Neural cell (in vitro differentiated cells): Measurements from ENCODE around the gene KREMEN1. TPM values are rescaled to one million over a fixed set of nuclear protein-coding genes. Genes with fewer than 3 reads are reported as not detected.

Experiments used
- H2AFZ ChIP-seq: fragments of 200-600, 300-800 bp; sonication (generic), shearing (Covaris generic); 2 replicates; pipeline ENCODE4 v1.6.0; 2014; ENCODE audit warnings: low read depth, mild to moderate bottlenecking, antibody characterized with exemption, low read length, moderate library complexity
- H3F3A ChIP-seq: fragments of 200-600 bp; shearing (Covaris generic); 2 replicates; pipeline ENCODE4 v1.6.1; 2016; ENCODE audit warnings: mild to moderate bottlenecking, moderate library complexity, mixed read lengths, antibody characterized with exemption, low read length; ENCODE audit not compliant: insufficient read depth, poor library complexity, severe bottlenecking
- H3K27ac ChIP-seq: fragments of 200-600, 300-800 bp; sonication (generic), shearing (Covaris generic); 2 replicates; pipeline ENCODE4 v1.5.1; 2014; ENCODE audit warnings: mild to moderate bottlenecking, low read length, moderate library complexity
- H3K27me3 ChIP-seq: fragments of 300-800, 200-600 bp; sonication (generic), shearing (Covaris generic); 2 replicates; pipeline ENCODE4 v1.6.0; 2014; ENCODE audit warnings: mild to moderate bottlenecking, low read depth, low read length, moderate library complexity; ENCODE audit not compliant: insufficient read depth
- H3K36me3 ChIP-seq: fragments of 300-800, 200-600 bp; sonication (generic), shearing (Covaris generic); 2 replicates; pipeline ENCODE4 v1.5.1; 2014; ENCODE audit warnings: mild to moderate bottlenecking, antibody characterized with exemption, low read length, moderate library complexity; ENCODE audit not compliant: insufficient read depth
- H3K4me2 ChIP-seq: fragments of 300-800, 200-600 bp; sonication (generic), shearing (Covaris generic); 2 replicates; pipeline ENCODE4 v1.6.0; 2014; ENCODE audit warnings: mild to moderate bottlenecking, low read length
- H3K4me3 ChIP-seq: fragments of 300-800, 200-600 bp; sonication (generic), shearing (Covaris generic); 2 replicates; pipeline ENCODE4 v1.5.1; 2014; ENCODE audit warnings: mild to moderate bottlenecking, low read length, moderate library complexity
- H3K79me2 ChIP-seq: fragments of 200-600 bp; shearing (Covaris generic); replicated peaks from 2 replicates; pipeline ENCODE4 v1.6.0; 2014; ENCODE audit warnings: mild to moderate bottlenecking, low read length, moderate library complexity; ENCODE audit not compliant: insufficient read depth
- H3K9ac ChIP-seq: fragments of 300-800, 200-600 bp; sonication (generic), shearing (Covaris generic); 2 replicates; pipeline ENCODE4 v1.6.1; 2016; ENCODE audit warnings: mild to moderate bottlenecking, low read length, mixed read lengths
- H3K9me2 ChIP-seq: fragments of 200-600 bp; shearing (Covaris generic); 2 replicates; pipeline ENCODE4 v1.6.1; 2016; ENCODE audit warnings: mild to moderate bottlenecking, low read length, mixed read lengths; ENCODE audit not compliant: insufficient read depth
- H3K9me3 ChIP-seq: fragments of 200-600, 300-800 bp; sonication (generic), shearing (Covaris generic); 2 replicates; pipeline ENCODE4 v1.6.1; 2016; ENCODE audit warnings: mild to moderate bottlenecking, mixed run types, low read length, moderate library complexity, mixed read lengths
- H4K20me1 ChIP-seq: fragments of 200-600 bp; shearing (Covaris generic); 2 replicates; pipeline ENCODE4 v1.6.1; 2016; ENCODE audit warnings: mild to moderate bottlenecking, mixed run types; ENCODE audit not compliant: insufficient read depth
- CTCF ChIP-seq: fragments of 450-650 bp; IDR thresholded peaks from 2 replicates; pipeline ENCODE4 v1.5.1; 2014; ENCODE audit warnings: antibody characterized with exemption, mild to moderate bottlenecking, moderate library complexity; ENCODE audit not compliant: poor library complexity, severe bottlenecking
- EP300 ChIP-seq: fragments of 450-650 bp; conservative IDR thresholded peaks from 2 replicates; pipeline ENCODE4 v1.6.1; 2014; ENCODE audit warnings: antibody characterized with exemption, mild to moderate bottlenecking, moderate library complexity; ENCODE audit not compliant: poor library complexity, severe bottlenecking
- EZH2 ChIP-seq: fragments of 200-600, 300-800 bp; shearing (Covaris generic), sonication (generic); IDR thresholded peaks from 2 replicates; pipeline ENCODE4 v1.6.1; 2014; ENCODE audit warnings: antibody characterized with exemption, low read length, borderline replicate concordance, mild to moderate bottlenecking; ENCODE audit not compliant: insufficient read depth, poor library complexity, severe bottlenecking
- MXI1 ChIP-seq: fragments of 450-650 bp; conservative IDR thresholded peaks from 2 replicates; pipeline ENCODE4 v1.6.1; 2014; ENCODE audit warnings: antibody characterized with exemption, mild to moderate bottlenecking; ENCODE audit not compliant: poor library complexity, severe bottlenecking
- POLR2AphosphoS5 ChIP-seq: IDR thresholded peaks from 2 replicates; pipeline ENCODE4 v1.6.1; 2012
- RAD21 ChIP-seq: fragments of 450-650 bp; conservative IDR thresholded peaks from 2 replicates; pipeline ENCODE4 v1.6.1; 2014; ENCODE audit warnings: antibody characterized with exemption, mild to moderate bottlenecking, moderate library complexity
- SMC3 ChIP-seq: fragments of 450-650 bp; conservative IDR thresholded peaks from 2 replicates; pipeline ENCODE4 v1.6.1; 2014; ENCODE audit warnings: antibody characterized with exemption, mild to moderate bottlenecking, moderate library complexity; ENCODE audit not compliant: poor library complexity
- TAF1 ChIP-seq: IDR thresholded peaks from 2 replicates; pipeline ENCODE4 v1.6.1; 2012; ENCODE audit warnings: low read depth
- polyA plus RNA-seq: library from polyadenylated mRNA; depleted of rRNA; stranded (reverse); fragments of >200 nt; gene quantifications from 2 replicates; pipeline ENCODE4 v1.2.3, GENCODE V29; 2014
- TF ChIP-seq, protein P1 (sequence below): IDR thresholded peaks from 2 replicates; pipeline ENCODE4 v1.6.1; 2012; ENCODE audit warnings: borderline replicate concordance

KREMEN1 gene
- polyA plus RNA-seq, 1 donor from 2014 or later, result 3.3 TPM

GRCh38 chr22:29043906-29044575 lies 28.8 kb upstream of the KREMEN1 start:
- H3K36me3 ChIP-seq, result no peaks in the 10 kb centered on the region

DNA sequence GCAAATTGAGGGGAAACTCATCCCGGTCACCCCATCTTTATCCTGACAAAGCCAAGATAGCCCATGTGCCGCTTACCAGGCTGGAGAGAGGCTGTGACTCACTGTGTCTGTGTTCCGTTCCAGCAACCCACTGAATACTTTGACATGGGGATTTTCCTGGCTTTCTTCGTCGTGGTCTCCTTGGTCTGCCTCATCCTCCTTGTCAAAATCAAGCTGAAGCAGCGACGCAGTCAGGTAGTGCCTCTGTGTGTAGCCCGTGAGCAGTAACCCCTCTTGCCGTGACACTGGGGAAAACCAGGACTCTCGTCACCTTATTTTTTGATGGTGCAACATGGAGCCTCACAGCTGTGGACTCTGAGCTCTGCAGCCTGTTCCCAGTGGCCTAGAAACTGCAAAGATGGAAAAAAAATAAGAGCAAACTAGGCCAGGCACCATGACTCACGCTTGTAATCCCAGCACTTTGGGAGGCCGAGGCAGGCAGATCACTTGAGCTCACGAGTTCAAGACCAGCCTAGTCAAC lies 28.1 kb upstream of the KREMEN1 start:
- Histone ChIP-seq H2AFZ (no peak overlapping the region), H3K9me3 (no peaks in the 10 kb centered on the region), H3K4me2 (no peak overlapping the region), H3K4me3 (no peak overlapping the region), H3K36me3 (no peaks in the 10 kb centered on the region), H3K27me3 (no peaks in the 10 kb centered on the region), H3K9ac (no peak overlapping the region), H3K27ac (no peak overlapping the region), H3K79me2 (no peaks in the 10 kb centered on the region), H3F3A (no peaks in the 10 kb centered on the region), H4K20me1 (no peaks in the 10 kb centered on the region), H3K9me2 (no peaks in the 10 kb centered on the region)
- TF ChIP-seq, protein P1, sequence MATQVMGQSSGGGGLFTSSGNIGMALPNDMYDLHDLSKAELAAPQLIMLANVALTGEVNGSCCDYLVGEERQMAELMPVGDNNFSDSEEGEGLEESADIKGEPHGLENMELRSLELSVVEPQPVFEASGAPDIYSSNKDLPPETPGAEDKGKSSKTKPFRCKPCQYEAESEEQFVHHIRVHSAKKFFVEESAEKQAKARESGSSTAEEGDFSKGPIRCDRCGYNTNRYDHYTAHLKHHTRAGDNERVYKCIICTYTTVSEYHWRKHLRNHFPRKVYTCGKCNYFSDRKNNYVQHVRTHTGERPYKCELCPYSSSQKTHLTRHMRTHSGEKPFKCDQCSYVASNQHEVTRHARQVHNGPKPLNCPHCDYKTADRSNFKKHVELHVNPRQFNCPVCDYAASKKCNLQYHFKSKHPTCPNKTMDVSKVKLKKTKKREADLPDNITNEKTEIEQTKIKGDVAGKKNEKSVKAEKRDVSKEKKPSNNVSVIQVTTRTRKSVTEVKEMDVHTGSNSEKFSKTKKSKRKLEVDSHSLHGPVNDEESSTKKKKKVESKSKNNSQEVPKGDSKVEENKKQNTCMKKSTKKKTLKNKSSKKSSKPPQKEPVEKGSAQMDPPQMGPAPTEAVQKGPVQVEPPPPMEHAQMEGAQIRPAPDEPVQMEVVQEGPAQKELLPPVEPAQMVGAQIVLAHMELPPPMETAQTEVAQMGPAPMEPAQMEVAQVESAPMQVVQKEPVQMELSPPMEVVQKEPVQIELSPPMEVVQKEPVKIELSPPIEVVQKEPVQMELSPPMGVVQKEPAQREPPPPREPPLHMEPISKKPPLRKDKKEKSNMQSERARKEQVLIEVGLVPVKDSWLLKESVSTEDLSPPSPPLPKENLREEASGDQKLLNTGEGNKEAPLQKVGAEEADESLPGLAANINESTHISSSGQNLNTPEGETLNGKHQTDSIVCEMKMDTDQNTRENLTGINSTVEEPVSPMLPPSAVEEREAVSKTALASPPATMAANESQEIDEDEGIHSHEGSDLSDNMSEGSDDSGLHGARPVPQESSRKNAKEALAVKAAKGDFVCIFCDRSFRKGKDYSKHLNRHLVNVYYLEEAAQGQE, result no peak
- TF ChIP-seq POLR2AphosphoS5 (no peak), RAD21 (no peak), MXI1 (no peak)

More at GRCh38 chr22:29043906-29044575, 28.8 kb upstream of the KREMEN1 start:
- no peaks in the 10 kb centered on the region for H3K9me3 ChIP-seq
- H3K4me2 ChIP-seq, result no peak overlapping the region
- H3K27ac ChIP-seq, result no peak overlapping the region
- no peaks in the 10 kb centered on the region for H3F3A ChIP-seq
- no peaks in the 10 kb centered on the region for H3K9me2 ChIP-seq
- no peak overlapping the region for H3K4me3 ChIP-seq
- H4K20me1 ChIP-seq, result no peaks in the 10 kb centered on the region
- H3K9ac ChIP-seq, result no peak overlapping the region
- H2AFZ ChIP-seq, result no peak overlapping the region
- no peaks in the 10 kb centered on the region for H3K27me3 ChIP-seq
- no peaks in the 10 kb centered on the region for H3K79me2 ChIP-seq
- TF ChIP-seq MXI1, result no peak
- no peak for TF ChIP-seq RAD21
- TF ChIP-seq EZH2, result no peak
- no peak for TF ChIP-seq POLR2AphosphoS5
- TF ChIP-seq, protein P1, result no peak
- TF ChIP-seq TAF1, result no peak
- TF ChIP-seq EP300, result no peak
- no peak for TF ChIP-seq SMC3
- TF ChIP-seq CTCF, result no peak
